ENCODE data around the gene EIF4EBP2.

EIF4EBP2 gene

GRCh38 chr10:70379581-70380176, 24.3 kb upstream of the EIF4EBP2 start:
- DNase-seq, result peak; percentile 28

GRCh38 chr10:70380350-70381135, 23.4 kb upstream of the EIF4EBP2 start:
- DNase-seq, result no peak

GRCh38 chr10:70381471-70382421, 22.2 kb upstream of the EIF4EBP2 start:
- peak; percentile 88 for DNase-seq

- no peak for DNase-seq
These were observed 12.3 kb upstream of the EIF4EBP2 start for GRCh38 chr10:70391654-70392053.

- DNase-seq, result no peak
These were observed 7.8 kb upstream of the EIF4EBP2 start for GRCh38 chr10:70396140-70396539.

GRCh38 chr10:70399177-70399576, 4.8 kb upstream of the EIF4EBP2 start:
- no peak for DNase-seq

GRCh38 chr10:70403483-70404035, 386 bp upstream of the EIF4EBP2 start:
- DNase-seq, result no peak

GRCh38 chr10:70404787-70405036, 767 bp downstream of the EIF4EBP2 start:
- DNase-seq, result no peak

- peak; percentile 40 for DNase-seq
These were observed 1.3 kb downstream of the EIF4EBP2 start for GRCh38 chr10:70405037-70405824.

GRCh38 chr10:70409772-70410171, 5.8 kb downstream of the EIF4EBP2 start:
- no peak for DNase-seq

- DNase-seq, result no peak
These were observed 6.7 kb downstream of the EIF4EBP2 start for GRCh38 chr10:70410608-70411007.

- DNase-seq, result no peak
These were observed 8.4 kb downstream of the EIF4EBP2 start for GRCh38 chr10:70412356-70412755.

GRCh38 chr10:70417568-70417967, 13.6 kb downstream of the EIF4EBP2 start:
- no peak for DNase-seq

- DNase-seq, result no peak
These were observed 14.3 kb downstream of the EIF4EBP2 start for GRCh38 chr10:70418229-70418628.

GRCh38 chr10:70418713-70419112, 14.8 kb downstream of the EIF4EBP2 start:
- DNase-seq, result no peak

GRCh38 chr10:70424320-70424719, 20.4 kb downstream of the EIF4EBP2 start:
- DNase-seq, result no peak

- no peak for DNase-seq
These were observed 21.2 kb downstream of the EIF4EBP2 start for GRCh38 chr10:70425096-70425495.

GRCh38 chr10:70426823-70427222, 22.9 kb downstream of the EIF4EBP2 start:
- DNase-seq, result no peak

- no peak for DNase-seq
These were observed 26.8 kb downstream of the EIF4EBP2 start for GRCh38 chr10:70430493-70431445.

GRCh38 chr10:70432101-70432500, 28.2 kb downstream of the EIF4EBP2 start:
- DNase-seq, result peak; percentile 45

- DNase-seq, result no peak
These were observed 28.8 kb downstream of the EIF4EBP2 start for GRCh38 chr10:70432561-70433263.
